ENCODE data around the gene RER1.

DNA sequence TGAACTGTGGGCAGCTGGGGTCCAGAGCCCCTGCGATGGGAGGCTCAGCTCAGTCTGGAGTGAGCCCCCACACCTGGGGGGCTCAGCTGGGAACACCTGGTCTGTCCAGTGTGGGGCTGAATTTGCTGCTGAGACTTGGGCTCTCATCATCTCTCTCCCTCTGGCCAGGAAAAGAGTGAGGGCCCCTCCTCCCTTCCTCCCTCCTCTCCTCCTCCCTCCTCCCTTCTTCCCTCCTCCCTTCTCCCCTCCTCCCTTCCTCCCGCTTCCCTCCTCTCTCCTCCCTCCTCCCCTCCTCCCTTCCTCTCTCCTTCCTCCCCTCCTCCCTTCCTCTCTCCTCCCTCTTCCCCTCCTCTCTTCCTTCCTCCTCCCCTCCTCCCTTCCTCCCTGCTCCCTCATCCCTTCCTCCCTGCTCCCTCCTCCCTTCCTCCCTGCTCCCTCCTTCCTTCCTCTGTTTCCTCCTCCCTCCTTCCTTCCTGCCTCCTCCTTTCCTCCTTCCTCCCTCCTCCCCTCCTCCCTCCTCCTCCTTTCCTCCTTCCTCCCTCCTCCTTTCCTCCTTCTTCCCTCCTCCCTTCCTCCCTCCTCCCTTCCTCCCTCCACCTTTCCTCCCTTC, 44.2 kb downstream of the RER1 start:
- TF ChIP-seq, protein P1, sequence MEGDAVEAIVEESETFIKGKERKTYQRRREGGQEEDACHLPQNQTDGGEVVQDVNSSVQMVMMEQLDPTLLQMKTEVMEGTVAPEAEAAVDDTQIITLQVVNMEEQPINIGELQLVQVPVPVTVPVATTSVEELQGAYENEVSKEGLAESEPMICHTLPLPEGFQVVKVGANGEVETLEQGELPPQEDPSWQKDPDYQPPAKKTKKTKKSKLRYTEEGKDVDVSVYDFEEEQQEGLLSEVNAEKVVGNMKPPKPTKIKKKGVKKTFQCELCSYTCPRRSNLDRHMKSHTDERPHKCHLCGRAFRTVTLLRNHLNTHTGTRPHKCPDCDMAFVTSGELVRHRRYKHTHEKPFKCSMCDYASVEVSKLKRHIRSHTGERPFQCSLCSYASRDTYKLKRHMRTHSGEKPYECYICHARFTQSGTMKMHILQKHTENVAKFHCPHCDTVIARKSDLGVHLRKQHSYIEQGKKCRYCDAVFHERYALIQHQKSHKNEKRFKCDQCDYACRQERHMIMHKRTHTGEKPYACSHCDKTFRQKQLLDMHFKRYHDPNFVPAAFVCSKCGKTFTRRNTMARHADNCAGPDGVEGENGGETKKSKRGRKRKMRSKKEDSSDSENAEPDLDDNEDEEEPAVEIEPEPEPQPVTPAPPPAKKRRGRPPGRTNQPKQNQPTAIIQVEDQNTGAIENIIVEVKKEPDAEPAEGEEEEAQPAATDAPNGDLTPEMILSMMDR (IDR thresholded peaks at IDR 0.05 in 4 of 5, conservative IDR thresholded peaks at IDR 0.05 in 1 of 5), result no peak
- TF ChIP-seq POLR2A (IDR thresholded peaks at IDR 0.05), result no peak

Measured in gastrocnemius medialis (tissue), 4 donors.